NCI-H2171 treated with DMSO at 0.1 percent for 48 hours (cell line): ENCODE results near the gene GREB1L.
A peak's percentile ranks its signal among the peaks of the same experiment; 100 is the strongest.

Source experiments
- DNase-seq: peaks from one replicate; lab custom pipeline; 2025; lab: John Stamatoyannopoulos, UW

Gene GREB1L

DNA sequence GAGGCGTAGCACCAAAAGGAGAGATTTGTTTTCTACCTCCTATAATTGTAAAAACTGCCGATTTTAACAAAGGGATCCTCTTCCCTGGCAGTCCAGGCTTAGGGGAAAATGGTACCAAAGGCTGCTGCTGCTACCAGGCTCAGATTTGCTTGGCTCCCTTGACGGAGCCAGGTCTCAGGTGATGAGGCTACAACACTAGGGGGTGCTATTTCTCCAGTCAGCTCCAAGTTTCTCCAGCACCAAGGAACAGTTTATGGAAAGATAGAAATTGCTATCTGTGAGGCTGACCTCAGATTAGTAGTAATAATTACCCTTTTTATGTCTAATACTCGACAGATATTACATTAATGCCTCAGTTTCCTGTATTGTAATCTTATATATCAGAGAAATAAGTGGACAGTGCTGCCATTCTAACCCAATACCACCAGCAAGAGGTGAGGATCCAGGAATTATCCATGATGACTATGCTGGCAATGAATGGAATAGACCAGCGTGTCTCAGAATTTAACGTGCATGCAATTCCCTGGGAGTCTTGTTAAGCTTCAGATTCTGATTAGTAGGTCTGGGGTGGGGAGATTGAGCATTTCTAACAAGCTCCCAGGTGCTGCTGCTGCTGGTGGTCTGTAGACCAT lies 247.2 kb downstream of the GREB1L start:
- peak; percentile 6 for DNase-seq

DNA sequence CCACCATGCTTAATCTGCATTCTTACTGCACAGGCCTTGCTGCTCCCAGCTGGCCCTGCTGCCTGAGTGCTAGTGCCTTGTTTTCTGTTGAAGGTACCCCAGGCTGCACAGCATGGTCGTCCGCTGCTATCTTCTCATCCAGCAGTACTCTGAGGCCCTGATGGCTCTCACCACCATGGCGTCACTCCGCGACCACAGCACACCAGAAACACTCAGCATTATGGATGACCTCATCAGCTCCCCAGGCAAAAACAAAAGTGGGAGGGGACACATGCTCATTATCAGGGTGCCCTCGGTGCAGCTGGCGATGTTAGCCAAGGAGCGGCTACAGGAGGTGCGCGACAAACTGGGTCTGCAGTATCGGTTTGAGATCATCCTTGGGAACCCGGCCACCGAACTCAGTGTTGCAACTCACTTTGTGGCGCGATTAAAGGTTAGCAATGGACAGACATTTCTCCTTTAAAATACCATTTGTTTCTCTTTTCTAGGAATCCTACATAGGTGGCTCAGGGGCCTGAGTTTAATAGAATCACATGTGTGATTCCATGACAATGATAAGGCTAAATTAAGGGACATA lies 248.0 kb downstream of the GREB1L start:
- no peak for DNase-seq

DNA sequence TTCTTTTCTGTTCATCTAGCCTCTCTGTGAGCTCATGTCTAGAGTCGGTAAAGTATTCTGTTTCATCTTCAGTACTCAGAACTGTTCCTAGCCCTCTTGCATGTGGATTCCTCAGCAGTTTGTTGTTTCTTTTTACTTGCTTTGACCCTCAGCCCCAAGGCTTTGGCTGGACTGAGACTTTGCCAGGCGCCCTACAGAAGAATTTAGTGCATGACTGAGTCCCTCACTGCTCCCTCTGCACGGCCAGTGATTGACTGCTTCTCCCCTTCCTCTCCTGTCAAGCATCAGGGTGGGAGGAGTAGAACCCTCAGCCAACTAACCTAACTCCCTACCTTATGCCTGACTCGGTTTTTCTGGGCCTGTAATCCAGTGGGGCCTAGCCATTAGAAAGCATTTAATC lies 248.7 kb downstream of the GREB1L start:
- DNase-seq = no peak

- no peak for DNase-seq
Measured at GRCh38 chr18:21496277-21496835, 254.3 kb downstream of the GREB1L start.

- no peak for DNase-seq
Measured at GRCh38 chr18:21499997-21500396, 258.0 kb downstream of the GREB1L start.

DNA sequence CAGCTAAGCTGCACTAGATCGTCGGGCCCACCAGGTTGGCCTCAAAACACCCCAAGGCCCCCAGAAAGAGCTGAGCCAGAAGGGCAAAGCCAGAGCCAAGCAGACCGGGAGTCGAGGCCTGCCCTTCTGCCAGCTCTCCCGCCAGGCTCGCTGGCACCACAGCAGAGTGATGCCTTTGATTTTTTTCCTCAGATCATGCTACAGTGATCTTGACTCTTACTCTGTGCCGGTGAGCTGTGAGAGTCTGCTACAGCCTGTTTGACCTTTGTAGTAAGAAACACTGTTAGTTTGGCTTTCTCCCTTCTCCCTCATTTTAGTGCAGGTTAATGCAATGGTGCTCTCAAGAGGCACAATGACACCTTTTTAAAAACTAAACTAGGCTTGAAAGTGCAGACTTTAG lies 260.6 kb downstream of the GREB1L start:
- no peak for DNase-seq

DNA sequence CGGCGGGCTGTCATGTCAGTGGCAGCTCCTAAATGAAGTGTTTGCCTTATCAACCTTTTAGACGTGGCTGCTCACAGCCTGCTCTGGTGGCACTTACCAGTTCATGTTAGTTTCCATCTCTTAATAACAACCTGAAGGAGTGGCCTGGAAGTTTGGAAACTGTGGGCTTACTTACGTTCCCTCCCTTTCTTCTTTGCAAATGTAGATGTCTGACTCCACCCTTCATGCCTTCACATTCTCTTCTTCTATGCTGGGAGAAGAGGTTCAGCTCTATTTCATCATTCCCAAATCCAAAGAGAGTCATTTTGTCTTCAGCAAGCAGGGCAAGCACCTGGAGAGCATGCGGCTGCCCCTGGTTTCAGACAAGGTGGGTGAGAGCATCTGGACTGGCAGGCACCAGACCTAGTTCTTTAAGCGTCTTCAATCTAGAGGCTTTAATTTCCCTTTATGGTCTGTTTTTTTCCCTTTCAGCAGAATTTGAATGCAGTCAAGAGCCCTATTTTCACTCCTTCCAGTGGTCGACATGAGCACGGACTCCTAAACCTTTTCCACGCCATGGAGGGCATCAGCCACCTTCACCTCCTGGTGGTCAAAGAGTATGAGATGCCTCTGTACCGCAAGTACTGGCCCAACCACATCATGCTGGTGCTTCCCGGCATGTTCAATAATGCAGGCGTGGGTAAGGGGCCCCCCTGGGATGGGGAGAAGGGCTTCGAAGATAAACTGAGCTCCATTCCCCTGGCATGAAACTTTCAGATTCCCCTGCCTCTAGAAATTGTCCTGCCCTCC lies 266.1 kb downstream of the GREB1L start:
- no peak for DNase-seq

- no peak for DNase-seq
Measured at GRCh38 chr18:21509062-21509461, 267.0 kb downstream of the GREB1L start.

- no peak for DNase-seq
Measured at GRCh38 chr18:21513292-21513691, 271.3 kb downstream of the GREB1L start.

DNA sequence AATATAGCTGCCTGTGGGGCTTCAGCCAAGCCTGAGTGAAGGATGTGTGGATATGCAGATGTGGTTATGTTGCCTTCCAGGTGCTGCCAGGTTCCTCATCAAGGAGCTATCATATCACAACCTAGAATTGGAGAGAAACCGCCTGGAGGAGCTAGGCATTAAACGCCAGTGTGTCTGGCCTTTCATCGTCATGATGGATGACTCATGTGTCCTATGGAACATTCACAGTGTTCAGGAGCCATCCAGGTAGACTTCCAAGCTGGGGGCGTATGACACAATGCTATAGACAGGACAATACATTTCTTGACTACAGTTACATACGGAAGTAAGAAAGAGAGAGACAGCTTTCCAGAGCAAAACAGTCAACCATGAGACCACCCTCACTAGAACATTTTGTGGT lies 271.7 kb downstream of the GREB1L start:
- DNase-seq = no peak

DNA sequence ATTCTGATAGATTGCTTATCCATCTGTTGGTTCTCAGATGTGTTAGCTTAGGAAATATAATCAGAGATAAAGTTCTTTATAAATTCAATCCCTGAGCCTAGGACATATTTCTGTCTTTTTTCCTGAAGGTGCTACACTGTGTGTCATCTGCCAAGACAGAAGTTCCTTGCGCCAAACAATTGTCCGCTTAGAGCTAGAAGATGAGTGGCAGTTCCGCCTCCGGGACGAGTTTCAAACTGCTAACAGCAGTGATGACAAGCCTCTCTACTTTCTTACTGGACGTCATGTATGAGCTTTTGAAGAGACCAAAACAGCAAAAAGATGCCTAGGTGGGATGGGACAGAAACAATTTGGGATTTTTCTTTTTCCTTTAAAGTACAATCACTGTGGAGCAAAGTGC lies 280.5 kb downstream of the GREB1L start:
- DNase-seq = no peak

- DNase-seq = no peak
Measured at GRCh38 chr18:21525916-21526315, 283.9 kb downstream of the GREB1L start.

GRCh38 chr18:21526463-21526862 lies 284.4 kb downstream of the GREB1L start:
- no peak for DNase-seq

DNA sequence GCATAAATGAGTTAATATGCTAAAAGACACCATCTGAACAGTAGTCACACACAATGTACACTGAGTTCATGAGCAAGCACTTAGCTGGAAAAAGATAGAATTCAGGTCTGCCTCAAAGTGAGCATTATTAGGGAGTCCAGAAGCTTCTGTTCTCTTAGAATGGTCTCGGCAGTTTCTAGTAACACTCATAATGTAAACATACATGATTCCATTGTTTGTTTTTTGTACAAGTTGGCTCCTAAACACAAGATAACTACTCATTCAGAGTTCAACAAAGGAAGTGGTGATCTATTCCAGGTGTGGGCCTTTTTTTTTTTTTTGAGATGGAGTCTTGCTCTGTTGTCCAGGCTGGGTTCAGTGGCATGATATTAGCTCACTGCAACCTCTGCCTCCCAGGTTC lies 292.3 kb downstream of the GREB1L start:
- no peak for DNase-seq

GRCh38 chr18:21538230-21538629 lies 296.2 kb downstream of the GREB1L start:
- no peak for DNase-seq

DNA sequence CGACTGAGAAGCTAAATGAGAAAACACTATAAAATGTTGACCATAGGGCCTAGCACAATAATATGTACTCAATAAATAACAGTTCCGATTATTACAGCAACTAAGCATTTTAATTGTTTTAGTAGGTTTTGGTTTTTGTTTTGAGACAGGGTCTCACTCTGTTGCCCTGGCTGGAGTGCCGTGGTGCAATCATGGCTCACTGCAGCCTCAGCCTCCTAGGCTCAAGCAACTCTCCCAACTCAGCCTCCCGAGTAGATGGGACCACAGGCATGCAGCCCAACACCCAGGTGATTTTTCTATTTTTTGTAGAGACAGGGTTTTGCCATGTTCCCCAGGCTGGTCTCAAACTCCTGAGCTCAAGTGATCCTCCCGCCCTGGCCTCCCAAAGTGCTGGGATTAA lies 304.4 kb downstream of the GREB1L start:
- DNase-seq = no peak

DNA sequence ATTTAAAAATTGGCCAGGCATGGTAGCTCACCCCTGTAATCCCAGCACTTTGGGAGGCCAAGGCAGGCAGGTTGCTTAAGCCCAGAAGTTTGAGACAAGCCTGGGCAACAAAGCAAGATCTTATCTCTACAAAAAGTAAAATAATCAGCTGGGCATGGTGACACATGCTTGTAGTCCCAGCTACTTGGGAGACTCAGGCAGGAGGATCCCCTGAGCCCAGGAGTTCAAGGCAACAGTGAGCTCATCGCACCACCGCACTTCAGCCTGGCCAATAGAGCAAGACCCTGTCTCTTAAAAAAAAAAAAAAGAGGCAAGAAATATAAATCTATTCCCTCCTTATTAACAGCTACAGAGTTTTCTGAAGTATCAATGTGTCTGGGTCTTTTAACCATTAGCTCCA lies 306.6 kb downstream of the GREB1L start:
- DNase-seq = no peak

DNA sequence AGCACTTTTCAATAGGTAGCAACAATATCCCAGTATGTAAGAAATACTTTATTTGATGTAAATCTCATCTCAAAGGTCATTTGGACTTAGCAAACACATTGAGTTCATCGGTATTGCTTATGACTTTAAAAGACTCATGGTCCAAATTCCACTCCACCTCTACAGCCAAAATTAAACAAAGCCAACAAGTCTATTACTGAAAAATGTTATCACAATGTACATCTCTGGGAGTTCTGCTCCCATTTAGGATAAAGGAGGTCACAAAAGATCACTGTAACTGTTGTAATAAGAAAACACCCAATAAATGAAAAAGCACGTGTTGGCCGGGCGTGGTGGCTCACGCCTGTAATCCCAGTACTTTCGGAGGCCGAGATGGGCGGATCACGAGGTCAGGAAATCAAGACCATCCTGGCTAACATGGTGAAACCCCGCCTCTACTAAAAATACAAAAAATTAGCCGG lies 308.5 kb downstream of the GREB1L start:
- no peak for DNase-seq

DNA sequence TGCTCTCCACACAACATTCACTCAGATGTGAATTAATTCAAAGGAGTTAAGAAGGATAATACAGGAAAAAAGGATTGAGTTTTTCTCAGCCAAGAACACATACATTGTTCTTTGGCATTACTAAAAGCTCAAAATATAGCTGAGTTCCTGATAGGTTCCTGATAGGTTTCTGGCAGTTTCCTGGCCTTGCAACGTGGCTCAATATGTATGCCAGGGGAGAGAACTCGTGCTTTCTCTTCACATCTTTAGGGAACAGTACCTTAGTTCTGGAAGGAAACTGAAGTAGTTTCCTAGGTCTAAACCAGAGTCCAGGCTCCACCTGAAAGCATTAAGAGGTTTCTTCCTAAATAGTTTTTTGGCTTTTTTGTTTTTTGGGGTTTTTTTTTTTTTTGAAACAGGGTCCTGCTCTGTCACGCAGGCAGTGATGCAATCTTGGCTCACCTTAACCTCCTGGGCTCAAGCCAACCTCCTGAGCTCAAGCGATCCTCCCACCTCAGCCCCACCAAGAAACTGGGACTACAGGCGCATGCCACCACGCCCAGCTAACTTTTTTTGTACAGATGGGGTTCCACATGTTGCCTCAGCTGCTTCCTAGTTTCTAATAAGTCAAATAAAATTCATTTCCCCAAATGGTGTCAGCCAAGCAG lies 315.7 kb downstream of the GREB1L start:
- no peak for DNase-seq

GRCh38 chr18:21559195-21559594 lies 317.2 kb downstream of the GREB1L start:
- no peak for DNase-seq

DNA sequence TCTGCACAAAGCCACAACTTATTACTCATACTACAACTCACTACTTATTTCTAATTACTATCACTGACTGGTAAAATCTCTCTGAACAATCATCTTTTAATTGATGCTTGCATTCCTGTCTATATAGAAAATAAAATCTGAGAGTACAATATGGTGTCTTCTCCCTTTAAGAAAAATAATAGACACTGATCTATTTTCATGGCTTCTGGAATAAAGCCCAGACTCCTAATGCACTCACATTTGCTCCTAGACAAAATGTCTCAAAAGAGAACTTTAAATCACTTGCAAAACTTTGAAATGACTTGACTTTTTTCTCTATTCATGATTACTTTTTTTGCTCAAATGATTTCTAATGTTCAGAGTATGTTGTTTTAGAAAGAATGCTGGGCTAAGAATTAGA lies 329.7 kb downstream of the GREB1L start:
- no peak for DNase-seq
